IgD-negative memory B cell (primary cell): ENCODE measurements around the gene SMARCA5. TPM values are rescaled to one million over a fixed set of nuclear protein-coding genes. Genes with fewer than 3 reads are reported as not detected.

Experiments
- H3K27ac Mint-ChIP-seq, 3 donors: one replicate each; pipeline ENCODE4 v1.8.0; 2020 to 2022; ENCODE audit warnings: mild to moderate bottlenecking in 3 of 3, mixed read lengths in 3 of 3, moderate library complexity in 1 of 3
- H3K27me3 Mint-ChIP-seq: one replicate; pipeline ENCODE4 v1.8.0; 2021; ENCODE audit warnings: mixed read lengths
- H3K36me3 Mint-ChIP-seq: one replicate; pipeline ENCODE4 v1.8.0; 2020; ENCODE audit warnings: mild to moderate bottlenecking, mixed read lengths
- H3K4me1 Mint-ChIP-seq, 3 donors: one replicate each; pipeline ENCODE4 v1.8.0; 2020 to 2022; ENCODE audit warnings: mixed read lengths in 3 of 3, mild to moderate bottlenecking in 1 of 3
- H3K4me3 Mint-ChIP-seq, 4 donors: one replicate each; pipeline ENCODE4 v1.8.0; 2020 to 2022; ENCODE audit warnings: mild to moderate bottlenecking in 4 of 4, mixed read lengths in 4 of 4, moderate library complexity in 3 of 4
- H3K9me3 Mint-ChIP-seq, 3 donors: one replicate each; pipeline ENCODE4 v1.8.0; 2020 to 2021; ENCODE audit warnings: mixed read lengths in 3 of 3, mild to moderate bottlenecking in 1 of 3
- polyA plus RNA-seq: library from polyadenylated mRNA; unstranded; fragments of 300-500 nt; fragmentation: Illumina TruSeq; gene quantifications from one replicate; pipeline ENCODE4 v1.2.3, GENCODE V29; 2021

SMARCA5 gene
- polyA plus RNA-seq, 1 donor from 2014 or later, result 29.7 TPM

DNA sequence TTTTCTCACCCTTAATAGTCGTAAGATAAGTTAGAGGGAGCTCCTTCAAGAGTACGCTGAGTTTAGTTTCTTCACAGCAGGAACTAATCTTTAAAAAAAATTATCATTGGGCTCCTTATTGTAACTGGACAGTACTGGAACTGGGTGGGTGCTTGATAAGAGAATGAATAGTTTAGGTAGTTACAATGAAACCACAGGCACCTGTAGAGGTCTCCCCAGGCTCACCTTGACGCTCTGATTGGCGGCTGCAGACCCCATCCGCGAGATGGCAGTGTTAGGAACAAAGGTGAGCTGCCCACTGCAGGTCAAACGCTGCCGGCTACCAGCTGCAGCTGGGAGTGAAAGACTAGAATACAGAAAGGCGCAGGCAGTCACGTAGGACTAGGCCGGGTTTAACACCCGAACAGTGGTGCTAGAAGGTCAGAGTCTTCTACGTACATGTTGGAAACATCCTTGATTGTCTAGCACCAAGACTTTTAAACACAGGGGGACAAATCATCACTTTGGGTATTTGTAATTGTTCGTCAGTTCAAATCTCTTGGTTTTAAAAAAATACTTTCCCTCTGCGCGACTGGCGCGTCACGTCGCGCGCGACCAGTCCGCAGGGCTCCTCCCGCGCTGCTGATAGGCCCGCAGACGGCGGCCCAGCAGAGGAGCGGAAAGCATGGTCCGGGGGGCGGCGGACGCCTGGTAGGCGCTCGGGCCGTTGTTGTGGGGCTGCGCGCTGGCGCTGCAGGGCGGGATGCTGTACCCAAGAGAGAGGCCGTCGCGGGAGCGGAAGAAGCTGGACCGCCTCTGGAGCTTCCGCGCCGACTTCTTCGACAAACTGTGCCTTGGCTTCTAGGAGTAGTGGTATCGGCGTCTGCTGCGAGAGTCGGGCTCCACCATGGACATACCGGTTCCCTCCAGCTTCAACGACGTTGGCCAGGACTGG lies 45.6 kb downstream of the SMARCA5 start:
- Mint-ChIP-seq H3K27ac (peak overlapping the region; percentile 82 to 98 (median 95)), H3K27me3 (no peaks in the 10 kb centered on the region), H3K9me3 (peaks cover 0 to 2% (median 0%) of the 10 kb centered on the region in 3 donors), H3K36me3 (no peaks in the 10 kb centered on the region), H3K4me3 (peak overlapping the region; percentile 90 to 99 (median 95)), H3K4me1 (peaks cover 13 to 27% (median 18%) of the 10 kb centered on the region in 3 donors)

DNA sequence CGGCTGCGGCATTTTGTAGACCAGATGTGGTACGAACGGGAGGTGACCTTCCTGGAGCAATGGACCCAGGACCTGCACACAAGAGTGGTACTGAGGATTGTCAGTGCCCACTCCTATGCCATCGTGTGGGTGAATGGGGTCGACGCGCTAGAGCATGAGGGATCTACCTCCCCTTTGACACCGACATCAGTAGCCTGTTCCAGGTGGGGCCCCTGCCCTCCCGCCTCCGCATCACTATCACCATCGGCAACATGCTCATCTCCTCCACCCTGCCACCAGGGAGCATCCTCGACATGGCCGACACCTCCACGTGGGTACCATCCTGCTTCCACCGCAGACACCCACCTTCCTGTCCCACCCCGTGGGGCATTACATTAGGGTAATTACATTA lies 46.2 kb downstream of the SMARCA5 start:
- H3K36me3 Mint-ChIP-seq, result no peaks in the 10 kb centered on the region
- H3K4me1 Mint-ChIP-seq, result peaks cover 12 to 25% (median 14%) of the 10 kb centered on the region in 3 donors
- H3K27me3 Mint-ChIP-seq, result no peaks in the 10 kb centered on the region
- peak overlapping the region; percentile 82 to 98 (median 95) for H3K27ac Mint-ChIP-seq
- H3K9me3 Mint-ChIP-seq, result peaks cover 0 to 2% (median 0%) of the 10 kb centered on the region in 3 donors
- H3K4me3 Mint-ChIP-seq, result peak overlapping the region; percentile 90 to 99 (median 95)

DNA sequence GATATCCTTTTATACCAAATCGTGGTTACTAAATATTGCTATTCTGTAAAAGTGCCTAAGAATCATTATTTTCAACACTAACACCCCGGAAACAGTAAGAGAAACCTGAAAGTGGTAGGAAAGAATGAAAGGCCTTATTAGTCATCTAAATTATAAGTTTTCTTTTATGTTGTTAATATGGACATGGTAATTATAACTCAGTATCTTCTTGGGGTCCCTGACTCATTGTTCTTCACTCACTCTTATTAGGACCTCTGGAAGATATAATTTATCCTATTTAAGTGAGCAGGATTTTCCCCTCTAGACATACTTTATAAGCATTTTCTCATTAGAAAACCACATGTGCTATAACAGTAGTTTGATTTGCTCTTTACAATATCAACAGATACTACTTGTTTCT lies 51.0 kb downstream of the SMARCA5 start:
- peaks cover 6 to 29% (median 8%) of the 10 kb centered on the region in 3 donors for H3K4me1 Mint-ChIP-seq
- no peaks in the 10 kb centered on the region for H3K27me3 Mint-ChIP-seq
- H3K36me3 Mint-ChIP-seq, result no peaks in the 10 kb centered on the region
- peaks cover 0 to 4% (median 0%) of the 10 kb centered on the region in 3 donors for H3K9me3 Mint-ChIP-seq
- no peak overlapping the region for H3K27ac Mint-ChIP-seq
- no peak overlapping the region for H3K4me3 Mint-ChIP-seq

DNA sequence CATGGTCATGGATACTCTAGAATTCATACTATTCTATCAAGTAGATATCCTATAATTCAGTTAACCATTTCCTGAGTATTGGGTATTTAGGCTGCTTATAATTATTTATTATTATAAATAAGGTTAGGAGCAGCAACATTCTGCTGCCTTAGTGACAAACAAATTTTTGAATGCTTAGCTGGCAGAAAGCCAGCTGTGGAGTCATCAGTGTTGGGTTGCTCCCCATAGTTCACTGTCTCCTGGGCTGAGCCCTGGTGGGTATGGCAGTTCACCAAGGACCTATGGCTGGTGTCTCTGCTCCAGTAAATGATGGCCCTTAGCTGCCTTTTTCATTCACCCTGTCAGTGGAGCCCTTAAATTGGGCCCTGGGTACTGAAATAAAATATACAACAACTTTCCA lies 61.8 kb downstream of the SMARCA5 start:
- H3K27ac Mint-ChIP-seq, result no peak overlapping the region
- H3K4me3 Mint-ChIP-seq, result no peak overlapping the region
- H3K36me3 Mint-ChIP-seq, result peaks cover 11% of the 10 kb centered on the region
- H3K4me1 Mint-ChIP-seq, result no peaks in the 10 kb centered on the region
- peaks cover 0 to 2% (median 0%) of the 10 kb centered on the region in 3 donors for H3K9me3 Mint-ChIP-seq
- H3K27me3 Mint-ChIP-seq, result no peaks in the 10 kb centered on the region

DNA sequence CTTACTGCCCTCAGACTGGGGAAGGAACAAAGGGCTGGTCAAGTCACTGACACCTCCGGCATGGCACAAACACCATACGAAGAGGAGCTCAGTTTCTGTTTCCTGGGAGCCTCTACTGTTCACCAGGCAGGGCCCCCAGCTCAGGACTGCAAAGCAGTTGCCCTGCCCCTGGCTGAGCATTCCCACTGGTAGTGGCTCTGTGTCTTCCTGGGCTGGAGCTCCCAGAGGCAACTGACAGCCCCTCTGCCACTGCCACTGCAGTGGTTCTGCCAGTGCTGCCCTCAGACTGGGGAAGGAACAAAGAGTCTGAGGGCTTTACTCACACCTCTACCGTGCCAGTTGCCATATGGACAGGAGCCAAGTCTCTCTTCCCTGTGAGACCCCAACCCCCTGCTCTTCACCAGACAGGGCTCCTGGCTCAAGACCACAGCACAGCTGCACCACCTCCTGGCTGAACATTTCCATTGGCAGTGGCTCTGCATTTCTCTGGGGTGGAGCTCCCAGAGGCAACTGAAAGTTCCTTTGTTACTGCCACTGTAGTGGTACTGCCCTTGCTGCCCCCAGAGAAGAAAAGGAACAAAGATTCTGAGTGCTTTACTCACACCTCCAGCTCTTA lies 67.9 kb downstream of the SMARCA5 start:
- Mint-ChIP-seq H3K4me3 (no peak overlapping the region), H3K27ac (no peak overlapping the region), H3K4me1 (no peaks in the 10 kb centered on the region), H3K9me3 (peaks cover 6 to 17% (median 11%) of the 10 kb centered on the region in 3 donors), H3K36me3 (peaks cover 7% of the 10 kb centered on the region), H3K27me3 (no peaks in the 10 kb centered on the region)

DNA sequence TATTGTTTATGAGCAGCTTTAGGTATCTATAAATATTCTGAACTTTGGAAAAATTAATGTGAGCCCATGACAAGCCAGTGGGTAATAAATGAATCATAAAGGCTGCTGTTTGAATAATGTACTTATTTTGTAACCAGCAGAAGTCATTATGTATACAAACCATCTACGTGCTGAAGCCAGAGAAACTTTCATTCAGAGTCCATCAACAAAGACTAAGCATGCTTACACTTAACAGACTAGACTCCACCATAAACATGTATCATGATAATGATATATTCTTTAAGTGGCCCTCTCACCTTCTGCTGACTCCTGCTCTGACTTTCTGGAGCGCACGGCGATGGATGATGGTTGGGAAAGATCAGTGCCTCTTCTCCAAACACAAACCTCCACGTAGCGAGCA lies 72.0 kb downstream of the SMARCA5 start:
- Mint-ChIP-seq H3K4me1 (no peaks in the 10 kb centered on the region), H3K27ac (no peak overlapping the region), H3K36me3 (no peaks in the 10 kb centered on the region), H3K9me3 (peaks cover 7 to 17% (median 11%) of the 10 kb centered on the region in 3 donors), H3K27me3 (no peaks in the 10 kb centered on the region), H3K4me3 (no peak overlapping the region)

DNA sequence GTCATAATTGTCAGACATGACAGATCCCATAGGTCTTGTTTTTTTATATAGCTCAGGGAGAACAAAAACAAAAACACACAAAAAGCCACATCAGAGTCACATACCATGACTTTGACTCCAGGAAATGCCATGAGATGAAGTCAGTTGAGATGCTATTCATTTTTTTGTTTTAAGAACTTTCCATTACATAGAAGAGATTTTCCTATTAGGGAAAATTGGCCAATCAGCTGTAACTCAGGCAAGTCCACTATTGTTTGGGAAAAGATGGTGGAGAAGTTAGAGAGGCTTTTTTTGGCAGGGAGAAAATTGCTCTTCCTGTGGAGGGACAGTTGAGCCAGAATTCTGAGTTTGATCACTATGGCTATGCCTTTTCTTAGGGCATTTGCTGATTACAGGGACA lies 72.6 kb downstream of the SMARCA5 start:
- no peak overlapping the region for H3K4me3 Mint-ChIP-seq
- H3K36me3 Mint-ChIP-seq, result no peaks in the 10 kb centered on the region
- no peak overlapping the region for H3K27ac Mint-ChIP-seq
- no peaks in the 10 kb centered on the region for H3K27me3 Mint-ChIP-seq
- H3K9me3 Mint-ChIP-seq, result peaks cover 7 to 17% (median 11%) of the 10 kb centered on the region in 3 donors
- H3K4me1 Mint-ChIP-seq, result no peaks in the 10 kb centered on the region

DNA sequence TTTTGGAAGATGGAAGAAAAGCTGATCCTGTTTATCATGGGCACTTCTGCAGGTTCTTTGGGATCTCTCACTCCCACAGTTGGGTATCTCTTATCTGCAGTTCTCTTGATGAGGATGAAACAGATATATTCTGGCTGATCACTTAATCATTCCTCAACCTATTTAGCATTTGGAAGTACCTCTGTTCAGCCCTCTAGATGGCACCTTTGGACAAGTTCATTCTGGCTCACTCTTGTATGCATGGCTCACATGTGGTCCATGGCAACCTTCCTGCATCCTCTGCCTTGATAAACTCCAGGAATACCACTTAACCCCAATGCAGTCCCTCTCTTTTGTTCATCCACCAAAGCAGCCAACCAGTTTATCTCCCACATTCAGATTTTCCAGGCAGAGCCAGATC lies 74.2 kb downstream of the SMARCA5 start:
- Mint-ChIP-seq H3K4me1 (no peaks in the 10 kb centered on the region), H3K27ac (no peak overlapping the region), H3K36me3 (no peaks in the 10 kb centered on the region), H3K9me3 (peaks cover 7 to 14% (median 12%) of the 10 kb centered on the region in 3 donors), H3K4me3 (peak overlapping the region in 1 of 4 donors; percentile 4), H3K27me3 (no peaks in the 10 kb centered on the region)

DNA sequence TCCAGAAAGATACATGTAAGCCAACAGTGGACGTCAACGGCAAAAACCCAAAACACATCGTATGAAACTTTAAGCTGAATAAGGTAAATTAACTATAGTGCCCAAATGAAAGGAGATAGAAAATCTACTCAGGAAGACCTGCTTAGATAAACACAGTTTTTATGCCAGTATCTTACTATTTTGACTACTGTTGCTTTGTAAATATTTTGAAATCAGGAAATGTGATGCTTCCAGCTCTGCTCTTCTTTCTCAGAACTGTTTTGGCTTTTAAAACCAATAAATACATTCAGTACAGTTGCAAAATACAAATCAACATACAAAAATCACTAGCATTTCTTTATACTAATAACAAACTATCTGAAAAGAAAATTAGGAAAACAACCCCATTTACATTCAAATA lies 83.8 kb downstream of the SMARCA5 start:
- Mint-ChIP-seq H3K4me3 (no peak overlapping the region), H3K27me3 (no peaks in the 10 kb centered on the region), H3K4me1 (no peaks in the 10 kb centered on the region), H3K9me3 (peaks cover 0 to 2% (median 0%) of the 10 kb centered on the region in 3 donors), H3K27ac (no peak overlapping the region), H3K36me3 (peaks cover 7% of the 10 kb centered on the region)

DNA sequence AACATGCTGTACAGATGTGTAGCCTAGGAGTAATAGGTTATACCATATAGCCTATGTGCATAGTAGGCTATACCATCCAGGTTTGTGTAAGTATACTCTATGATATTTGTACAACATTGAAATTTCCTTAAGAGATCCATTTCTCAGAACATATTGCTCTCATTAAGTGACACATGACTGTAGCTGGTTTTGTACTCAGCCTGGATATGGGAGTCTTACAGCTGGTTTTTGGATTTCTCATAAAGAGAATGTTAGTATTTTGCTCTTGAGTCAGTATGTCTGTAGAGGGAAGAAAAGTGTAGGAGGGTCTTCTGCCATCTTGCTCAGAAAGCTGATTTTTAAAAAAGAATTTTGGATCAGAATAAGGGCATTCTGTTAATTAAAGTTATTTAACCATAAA lies 85.3 kb downstream of the SMARCA5 start:
- Mint-ChIP-seq H3K36me3 (peaks cover 7% of the 10 kb centered on the region), H3K27me3 (no peaks in the 10 kb centered on the region), H3K27ac (no peak overlapping the region), H3K4me1 (no peaks in the 10 kb centered on the region), H3K4me3 (no peak overlapping the region), H3K9me3 (peaks cover 0 to under 1% (median 0%) of the 10 kb centered on the region in 3 donors)

DNA sequence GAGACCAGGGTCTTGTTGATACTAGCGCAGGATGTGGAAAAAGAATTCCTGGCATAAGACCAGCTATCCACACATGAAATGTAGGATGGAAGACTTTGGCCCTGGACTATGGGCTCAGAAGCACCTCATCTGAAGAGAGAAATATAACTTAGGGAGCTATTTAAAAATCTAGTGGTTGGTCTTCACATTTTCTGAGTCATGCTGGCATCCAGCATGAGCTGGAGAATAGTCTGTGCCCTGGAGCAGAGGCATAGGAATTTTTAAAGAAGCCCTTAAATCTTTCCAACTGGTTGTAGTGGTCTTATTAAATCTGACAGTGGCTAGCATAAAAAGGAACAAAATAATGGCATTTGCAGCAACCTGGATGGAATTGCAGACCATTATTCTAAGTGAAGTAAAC lies 86.3 kb downstream of the SMARCA5 start:
- H3K9me3 Mint-ChIP-seq, result peaks cover 0 to 3% (median 1%) of the 10 kb centered on the region in 3 donors
- H3K27me3 Mint-ChIP-seq, result peaks cover 2% of the 10 kb centered on the region
- no peak overlapping the region for H3K4me3 Mint-ChIP-seq
- no peaks in the 10 kb centered on the region for H3K4me1 Mint-ChIP-seq
- peaks cover 10% of the 10 kb centered on the region for H3K36me3 Mint-ChIP-seq
- no peak overlapping the region for H3K27ac Mint-ChIP-seq

DNA sequence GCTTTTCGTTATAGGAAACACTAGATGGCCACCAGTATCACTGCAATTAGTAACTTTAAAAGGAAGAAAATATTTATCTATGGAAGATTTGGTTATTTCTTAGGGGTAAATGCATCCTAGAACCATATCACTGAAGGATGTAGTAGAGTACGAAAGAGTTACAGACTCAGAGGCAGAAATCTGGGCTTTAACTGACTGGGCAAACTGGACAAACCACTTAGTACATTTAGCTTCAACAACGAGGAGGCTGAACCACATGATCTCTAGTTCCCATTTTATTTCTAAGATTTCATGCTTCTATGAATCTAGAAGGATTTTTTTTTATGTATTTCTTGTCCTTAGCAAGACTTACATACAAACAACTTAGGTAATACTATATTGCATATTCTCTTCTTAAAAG lies 93.0 kb downstream of the SMARCA5 start:
- H3K27ac Mint-ChIP-seq, result no peak overlapping the region
- H3K36me3 Mint-ChIP-seq, result peaks cover 7% of the 10 kb centered on the region
- peaks cover 2% of the 10 kb centered on the region for H3K27me3 Mint-ChIP-seq
- no peak overlapping the region for H3K4me3 Mint-ChIP-seq
- H3K4me1 Mint-ChIP-seq, result no peaks in the 10 kb centered on the region
- peaks cover 0 to 5% (median 3%) of the 10 kb centered on the region in 3 donors for H3K9me3 Mint-ChIP-seq

Other genes starting within 250 kb of the SMARCA5 start
- gene GAB1, start 176.8 kb upstream of the SMARCA5 start, polyA plus RNA-seq, result 2.1 TPM
- gene FREM3, start 187.0 kb downstream of the SMARCA5 start, polyA plus RNA-seq, result 0.60 TPM